ENCODE results near the gene VSTM2L.

Gene VSTM2L

DNA sequence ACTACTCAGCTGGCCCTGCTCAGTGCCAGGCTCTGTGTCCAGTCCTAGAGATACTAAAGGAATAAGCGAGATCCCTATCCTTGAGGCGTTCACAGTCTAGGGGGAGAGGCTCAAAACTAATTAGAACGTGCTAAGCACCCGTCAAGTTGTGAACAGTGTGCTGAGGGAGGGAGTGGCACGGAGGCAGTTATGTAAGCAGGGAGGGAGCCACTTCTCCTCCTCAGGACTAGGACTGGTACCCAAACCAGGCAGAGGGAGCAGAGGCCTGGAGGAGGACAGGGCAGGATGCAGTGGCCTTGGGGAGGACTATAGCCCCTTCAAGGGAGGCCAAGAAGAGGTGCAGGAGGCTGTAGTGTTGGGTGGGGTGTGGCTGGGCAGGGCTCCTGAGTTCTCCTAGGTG, 39.6 kb upstream of the VSTM2L start:
- no peak for ATAC-seq
- TF ChIP-seq ZNF565 (CRISPR knock-in tag; conservative IDR thresholded peaks at IDR 0.05; ENCODE audit: low read depth): no peak
- no peak for TF ChIP-seq SNAI2 (CRISPR knock-in tag; IDR thresholded peaks at IDR 0.05)
- TF ChIP-seq, protein P1, sequence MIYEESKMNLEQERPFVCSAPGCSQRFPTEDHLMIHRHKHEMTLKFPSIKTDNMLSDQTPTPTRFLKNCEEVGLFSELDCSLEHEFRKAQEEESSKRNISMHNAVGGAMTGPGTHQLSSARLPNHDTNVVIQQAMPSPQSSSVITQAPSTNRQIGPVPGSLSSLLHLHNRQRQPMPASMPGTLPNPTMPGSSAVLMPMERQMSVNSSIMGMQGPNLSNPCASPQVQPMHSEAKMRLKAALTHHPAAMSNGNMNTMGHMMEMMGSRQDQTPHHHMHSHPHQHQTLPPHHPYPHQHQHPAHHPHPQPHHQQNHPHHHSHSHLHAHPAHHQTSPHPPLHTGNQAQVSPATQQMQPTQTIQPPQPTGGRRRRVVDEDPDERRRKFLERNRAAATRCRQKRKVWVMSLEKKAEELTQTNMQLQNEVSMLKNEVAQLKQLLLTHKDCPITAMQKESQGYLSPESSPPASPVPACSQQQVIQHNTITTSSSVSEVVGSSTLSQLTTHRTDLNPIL (CRISPR knock-in tag; IDR thresholded peaks at IDR 0.05; ENCODE audit: low read depth): no peak
- no peak for TF ChIP-seq PPARA (CRISPR knock-in tag; IDR thresholded peaks at IDR 0.05; ENCODE audit: borderline replicate concordance)
- TF ChIP-seq TCF4 (CRISPR knock-in tag; IDR thresholded peaks at IDR 0.05; ENCODE audit: borderline replicate concordance): no peak
- TF ChIP-seq, protein P2, sequence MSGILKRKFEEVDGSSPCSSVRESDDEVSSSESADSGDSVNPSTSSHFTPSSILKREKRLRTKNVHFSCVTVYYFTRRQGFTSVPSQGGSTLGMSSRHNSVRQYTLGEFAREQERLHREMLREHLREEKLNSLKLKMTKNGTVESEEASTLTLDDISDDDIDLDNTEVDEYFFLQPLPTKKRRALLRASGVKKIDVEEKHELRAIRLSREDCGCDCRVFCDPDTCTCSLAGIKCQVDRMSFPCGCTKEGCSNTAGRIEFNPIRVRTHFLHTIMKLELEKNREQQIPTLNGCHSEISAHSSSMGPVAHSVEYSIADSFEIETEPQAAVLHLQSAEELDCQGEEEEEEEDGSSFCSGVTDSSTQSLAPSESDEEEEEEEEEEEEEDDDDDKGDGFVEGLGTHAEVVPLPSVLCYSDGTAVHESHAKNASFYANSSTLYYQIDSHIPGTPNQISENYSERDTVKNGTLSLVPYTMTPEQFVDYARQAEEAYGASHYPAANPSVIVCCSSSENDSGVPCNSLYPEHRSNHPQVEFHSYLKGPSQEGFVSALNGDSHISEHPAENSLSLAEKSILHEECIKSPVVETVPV (CRISPR knock-in tag; IDR thresholded peaks at IDR 0.05): no peak
- TF ChIP-seq, protein P3, sequence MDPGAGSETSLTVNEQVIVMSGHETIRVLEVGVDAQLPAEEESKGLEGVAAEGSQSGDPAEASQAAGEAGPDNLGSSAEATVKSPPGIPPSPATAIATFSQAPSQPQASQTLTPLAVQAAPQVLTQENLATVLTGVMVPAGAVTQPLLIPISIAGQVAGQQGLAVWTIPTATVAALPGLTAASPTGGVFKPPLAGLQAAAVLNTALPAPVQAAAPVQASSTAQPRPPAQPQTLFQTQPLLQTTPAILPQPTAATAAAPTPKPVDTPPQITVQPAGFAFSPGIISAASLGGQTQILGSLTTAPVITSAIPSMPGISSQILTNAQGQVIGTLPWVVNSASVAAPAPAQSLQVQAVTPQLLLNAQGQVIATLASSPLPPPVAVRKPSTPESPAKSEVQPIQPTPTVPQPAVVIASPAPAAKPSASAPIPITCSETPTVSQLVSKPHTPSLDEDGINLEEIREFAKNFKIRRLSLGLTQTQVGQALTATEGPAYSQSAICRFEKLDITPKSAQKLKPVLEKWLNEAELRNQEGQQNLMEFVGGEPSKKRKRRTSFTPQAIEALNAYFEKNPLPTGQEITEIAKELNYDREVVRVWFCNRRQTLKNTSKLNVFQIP (CRISPR knock-in tag; IDR thresholded peaks at IDR 0.05; ENCODE audit: borderline replicate concordance, low read depth): no peak

- ATAC-seq: no peak
- TF ChIP-seq ZNF565 (CRISPR knock-in tag; conservative IDR thresholded peaks at IDR 0.05; ENCODE audit: low read depth) (no peak), ISL1 (CRISPR knock-in tag; IDR thresholded peaks at IDR 0.05) (no peak), ZC3H10 (CRISPR knock-in tag; IDR thresholded peaks at IDR 0.05) (no peak), TOX (CRISPR knock-in tag; IDR thresholded peaks at IDR 0.05; ENCODE audit: borderline replicate concordance) (no peak), TCF4 (CRISPR knock-in tag; IDR thresholded peaks at IDR 0.05; ENCODE audit: borderline replicate concordance) (no peak), ZNF70 (CRISPR knock-in tag; IDR thresholded peaks at IDR 0.05) (no peak), ZFP3 (CRISPR knock-in tag; IDR thresholded peaks at IDR 0.05) (no peak), ESRRG (CRISPR knock-in tag; IDR thresholded peaks at IDR 0.05) (no peak), RARB (CRISPR knock-in tag; IDR thresholded peaks at IDR 0.05) (no peak), ZNF8 (CRISPR knock-in tag; IDR thresholded peaks at IDR 0.05) (no peak), GLIS3 (CRISPR knock-in tag; IDR thresholded peaks at IDR 0.05) (no peak), PPARA (CRISPR knock-in tag; IDR thresholded peaks at IDR 0.05; ENCODE audit: borderline replicate concordance) (no peak), BACH2 (CRISPR knock-in tag; IDR thresholded peaks at IDR 0.05; ENCODE audit: borderline replicate concordance) (no peak), OSR1 (CRISPR knock-in tag; IDR thresholded peaks at IDR 0.05) (no peak)
- TF ChIP-seq, protein P4, sequence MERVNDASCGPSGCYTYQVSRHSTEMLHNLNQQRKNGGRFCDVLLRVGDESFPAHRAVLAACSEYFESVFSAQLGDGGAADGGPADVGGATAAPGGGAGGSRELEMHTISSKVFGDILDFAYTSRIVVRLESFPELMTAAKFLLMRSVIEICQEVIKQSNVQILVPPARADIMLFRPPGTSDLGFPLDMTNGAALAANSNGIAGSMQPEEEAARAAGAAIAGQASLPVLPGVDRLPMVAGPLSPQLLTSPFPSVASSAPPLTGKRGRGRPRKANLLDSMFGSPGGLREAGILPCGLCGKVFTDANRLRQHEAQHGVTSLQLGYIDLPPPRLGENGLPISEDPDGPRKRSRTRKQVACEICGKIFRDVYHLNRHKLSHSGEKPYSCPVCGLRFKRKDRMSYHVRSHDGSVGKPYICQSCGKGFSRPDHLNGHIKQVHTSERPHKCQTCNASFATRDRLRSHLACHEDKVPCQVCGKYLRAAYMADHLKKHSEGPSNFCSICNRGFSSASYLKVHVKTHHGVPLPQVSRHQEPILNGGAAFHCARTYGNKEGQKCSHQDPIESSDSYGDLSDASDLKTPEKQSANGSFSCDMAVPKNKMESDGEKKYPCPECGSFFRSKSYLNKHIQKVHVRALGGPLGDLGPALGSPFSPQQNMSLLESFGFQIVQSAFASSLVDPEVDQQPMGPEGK (CRISPR knock-in tag; IDR thresholded peaks at IDR 0.05; ENCODE audit: borderline replicate concordance): no peak
- TF ChIP-seq, protein P5, sequence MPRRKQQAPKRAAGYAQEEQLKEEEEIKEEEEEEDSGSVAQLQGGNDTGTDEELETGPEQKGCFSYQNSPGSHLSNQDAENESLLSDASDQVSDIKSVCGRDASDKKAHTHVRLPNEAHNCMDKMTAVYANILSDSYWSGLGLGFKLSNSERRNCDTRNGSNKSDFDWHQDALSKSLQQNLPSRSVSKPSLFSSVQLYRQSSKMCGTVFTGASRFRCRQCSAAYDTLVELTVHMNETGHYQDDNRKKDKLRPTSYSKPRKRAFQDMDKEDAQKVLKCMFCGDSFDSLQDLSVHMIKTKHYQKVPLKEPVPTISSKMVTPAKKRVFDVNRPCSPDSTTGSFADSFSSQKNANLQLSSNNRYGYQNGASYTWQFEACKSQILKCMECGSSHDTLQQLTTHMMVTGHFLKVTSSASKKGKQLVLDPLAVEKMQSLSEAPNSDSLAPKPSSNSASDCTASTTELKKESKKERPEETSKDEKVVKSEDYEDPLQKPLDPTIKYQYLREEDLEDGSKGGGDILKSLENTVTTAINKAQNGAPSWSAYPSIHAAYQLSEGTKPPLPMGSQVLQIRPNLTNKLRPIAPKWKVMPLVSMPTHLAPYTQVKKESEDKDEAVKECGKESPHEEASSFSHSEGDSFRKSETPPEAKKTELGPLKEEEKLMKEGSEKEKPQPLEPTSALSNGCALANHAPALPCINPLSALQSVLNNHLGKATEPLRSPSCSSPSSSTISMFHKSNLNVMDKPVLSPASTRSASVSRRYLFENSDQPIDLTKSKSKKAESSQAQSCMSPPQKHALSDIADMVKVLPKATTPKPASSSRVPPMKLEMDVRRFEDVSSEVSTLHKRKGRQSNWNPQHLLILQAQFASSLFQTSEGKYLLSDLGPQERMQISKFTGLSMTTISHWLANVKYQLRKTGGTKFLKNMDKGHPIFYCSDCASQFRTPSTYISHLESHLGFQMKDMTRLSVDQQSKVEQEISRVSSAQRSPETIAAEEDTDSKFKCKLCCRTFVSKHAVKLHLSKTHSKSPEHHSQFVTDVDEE (CRISPR knock-in tag; IDR thresholded peaks at IDR 0.05): no peak
- TF ChIP-seq, protein P3 (CRISPR knock-in tag; IDR thresholded peaks at IDR 0.05; ENCODE audit: borderline replicate concordance, low read depth): no peak
- TF ChIP-seq, protein P1 (CRISPR knock-in tag; IDR thresholded peaks at IDR 0.05; ENCODE audit: low read depth): no peak
- TF ChIP-seq, protein P2 (CRISPR knock-in tag; IDR thresholded peaks at IDR 0.05): no peak
Observed at GRCh38 chr20:37864298-37864697, 38.6 kb upstream of the VSTM2L start.
